AG04449 (cell line): ENCODE data around the gene BRD4.

ENCODE experiments used
- CTCF ChIA-PET: fragments of 350-600 bp; formaldehyde crosslinking; extraction: SDS; loops from one replicate; lab custom pipeline; 2021; ENCODE audit warnings: antibody characterized with exemption; lab: Yijun Ruan, JAX
- POLR2A ChIA-PET: fragments of 400-600, 350-600 bp; formaldehyde crosslinking; extraction: SDS; loops from one replicate; lab custom pipeline; 2020; ENCODE audit warnings: antibody characterized with exemption, inconsistent platforms; lab: Yijun Ruan, JAX
- DNase-seq: peaks from one replicate; pipeline ENCODE4 v3.0.0-alpha.2; 2010; ENCODE audit warnings: low read depth, low spot score
- H3K4me3 ChIP-seq: 2 replicates; pipeline ENCODE4 v1.5.1; 2011; ENCODE audit warnings: low read depth, mild to moderate bottlenecking, control low read depth, low read length
- TF ChIP-seq, protein P1 (sequence below): IDR thresholded peaks from one replicate; pipeline ENCODE4 v1.5.1; 2011; ENCODE audit warnings: mild to moderate bottlenecking, moderate library complexity, low read length, control low read depth, inconsistent platforms; ENCODE audit not compliant: insufficient read depth; ENCODE audit errors: missing control alignments

BRD4 gene

DNA sequence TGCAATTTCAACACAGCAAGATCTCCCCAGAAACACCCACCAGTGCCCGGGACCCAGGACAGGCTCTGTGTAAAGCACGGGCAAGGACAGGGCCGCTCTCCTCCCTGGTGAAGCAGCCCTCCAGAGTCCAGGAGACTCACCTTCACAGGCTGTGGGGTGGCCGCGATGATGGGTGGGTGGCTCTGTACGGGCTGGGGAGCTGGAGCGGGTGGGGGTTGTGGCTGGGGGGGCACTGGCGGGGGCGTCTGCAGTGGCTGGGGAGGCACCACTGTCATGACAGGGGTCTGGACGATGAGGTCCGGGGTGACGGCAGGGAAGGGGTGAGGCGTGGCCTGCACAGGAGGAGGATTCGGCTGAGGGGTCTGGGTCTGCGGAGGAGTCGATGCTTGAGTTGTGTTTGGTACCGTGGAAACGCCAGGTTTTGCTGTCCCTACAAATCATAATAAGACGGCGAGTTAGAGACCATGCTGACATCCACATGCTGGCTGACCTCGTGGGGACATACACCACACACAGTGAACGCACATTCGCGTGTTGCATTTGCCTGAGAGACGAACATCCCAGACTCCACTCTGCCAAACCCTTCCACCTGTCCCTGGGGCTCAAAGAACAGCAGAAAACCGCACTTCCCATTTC is 67.0 kb downstream of the BRD4 start:
- no peak for DNase-seq
- TF ChIP-seq, protein P1, sequence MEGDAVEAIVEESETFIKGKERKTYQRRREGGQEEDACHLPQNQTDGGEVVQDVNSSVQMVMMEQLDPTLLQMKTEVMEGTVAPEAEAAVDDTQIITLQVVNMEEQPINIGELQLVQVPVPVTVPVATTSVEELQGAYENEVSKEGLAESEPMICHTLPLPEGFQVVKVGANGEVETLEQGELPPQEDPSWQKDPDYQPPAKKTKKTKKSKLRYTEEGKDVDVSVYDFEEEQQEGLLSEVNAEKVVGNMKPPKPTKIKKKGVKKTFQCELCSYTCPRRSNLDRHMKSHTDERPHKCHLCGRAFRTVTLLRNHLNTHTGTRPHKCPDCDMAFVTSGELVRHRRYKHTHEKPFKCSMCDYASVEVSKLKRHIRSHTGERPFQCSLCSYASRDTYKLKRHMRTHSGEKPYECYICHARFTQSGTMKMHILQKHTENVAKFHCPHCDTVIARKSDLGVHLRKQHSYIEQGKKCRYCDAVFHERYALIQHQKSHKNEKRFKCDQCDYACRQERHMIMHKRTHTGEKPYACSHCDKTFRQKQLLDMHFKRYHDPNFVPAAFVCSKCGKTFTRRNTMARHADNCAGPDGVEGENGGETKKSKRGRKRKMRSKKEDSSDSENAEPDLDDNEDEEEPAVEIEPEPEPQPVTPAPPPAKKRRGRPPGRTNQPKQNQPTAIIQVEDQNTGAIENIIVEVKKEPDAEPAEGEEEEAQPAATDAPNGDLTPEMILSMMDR, result no peak
- POLR2A ChIA-PET, result no interaction called here
- H3K4me3 ChIP-seq, result no peak overlapping the region
- CTCF ChIA-PET, result interaction anchor here (0.6 to 10.0 kb wide), 2 partner anchors 14 to 88 kb away, joined by 3 to 107 read pairs; no protein-coding TSS in a partner anchor

DNA sequence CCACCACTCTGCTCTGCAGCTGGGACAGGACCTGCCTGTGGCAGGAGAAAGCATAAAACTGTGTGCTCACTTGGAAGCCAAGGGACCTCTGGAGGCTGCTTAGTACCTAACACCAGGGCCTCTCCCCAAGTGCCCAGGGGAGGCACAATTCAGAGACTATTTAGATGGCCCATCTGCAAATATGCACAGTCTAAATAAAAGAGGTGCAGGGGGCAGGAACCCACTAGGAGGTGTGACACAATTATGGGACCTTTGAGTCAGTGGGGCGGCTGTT is 67.5 kb downstream of the BRD4 start:
- ChIA-PET CTCF (interaction anchor here (1.4 to 10.0 kb wide), 3 partner anchors 13 to 60 kb away, joined by 3 to 107 read pairs (median 6); no protein-coding TSS in a partner anchor), POLR2A (no interaction called here)
- H3K4me3 ChIP-seq, result no peak overlapping the region
- TF ChIP-seq, protein P1, result no peak
- no peak for DNase-seq

DNA sequence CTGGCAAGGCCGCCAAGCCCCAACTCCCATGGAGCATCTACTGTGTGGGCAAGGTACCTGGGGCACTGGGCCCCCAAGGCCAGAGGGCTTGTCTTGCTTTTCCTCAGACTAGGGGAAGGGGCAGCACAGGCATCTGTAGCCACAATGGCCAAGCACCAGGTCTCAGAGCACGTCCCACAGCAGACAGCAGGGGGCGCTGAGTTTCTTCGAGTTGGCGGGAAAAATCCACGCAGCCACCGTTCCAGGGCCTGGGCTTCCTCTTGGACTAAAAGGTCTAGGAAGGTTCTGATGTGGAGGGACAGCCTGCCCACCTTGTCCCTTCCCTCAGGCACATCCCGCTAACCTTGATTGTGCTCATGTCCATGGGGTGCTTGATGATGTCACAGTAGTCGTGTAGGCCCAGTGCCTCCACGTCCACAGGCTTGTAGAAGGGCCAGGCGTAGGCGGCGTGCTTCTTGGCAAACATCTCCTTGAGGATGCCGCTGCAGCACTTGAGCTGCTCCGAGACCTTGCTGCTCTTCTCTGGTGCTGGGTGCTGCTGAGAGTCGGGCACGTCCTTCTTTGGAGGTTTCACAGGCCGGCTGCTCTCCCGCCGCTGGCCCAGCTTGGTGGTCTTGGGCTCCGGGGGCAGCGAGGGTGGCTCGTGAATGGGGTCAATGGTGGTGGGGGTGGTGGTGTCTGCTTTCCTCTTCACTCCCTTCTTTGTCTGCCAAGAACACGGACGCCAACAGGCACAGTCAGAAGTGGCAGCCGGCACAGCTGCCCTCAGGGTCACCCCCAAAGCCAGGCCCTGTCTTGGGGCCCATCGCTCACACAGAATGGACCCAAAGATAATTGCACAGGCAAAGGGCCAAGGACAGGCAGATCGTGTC is 68.0 kb downstream of the BRD4 start:
- CTCF ChIA-PET, result interaction anchor here (1.4 to 10.0 kb wide), 4 partner anchors 13 to 73 kb away, joined by 3 to 107 read pairs (median 6); no protein-coding TSS in a partner anchor
- TF ChIP-seq, protein P1, result peak; percentile 81
- no peak overlapping the region for H3K4me3 ChIP-seq
- POLR2A ChIA-PET, result no interaction called here
- no peak for DNase-seq

DNA sequence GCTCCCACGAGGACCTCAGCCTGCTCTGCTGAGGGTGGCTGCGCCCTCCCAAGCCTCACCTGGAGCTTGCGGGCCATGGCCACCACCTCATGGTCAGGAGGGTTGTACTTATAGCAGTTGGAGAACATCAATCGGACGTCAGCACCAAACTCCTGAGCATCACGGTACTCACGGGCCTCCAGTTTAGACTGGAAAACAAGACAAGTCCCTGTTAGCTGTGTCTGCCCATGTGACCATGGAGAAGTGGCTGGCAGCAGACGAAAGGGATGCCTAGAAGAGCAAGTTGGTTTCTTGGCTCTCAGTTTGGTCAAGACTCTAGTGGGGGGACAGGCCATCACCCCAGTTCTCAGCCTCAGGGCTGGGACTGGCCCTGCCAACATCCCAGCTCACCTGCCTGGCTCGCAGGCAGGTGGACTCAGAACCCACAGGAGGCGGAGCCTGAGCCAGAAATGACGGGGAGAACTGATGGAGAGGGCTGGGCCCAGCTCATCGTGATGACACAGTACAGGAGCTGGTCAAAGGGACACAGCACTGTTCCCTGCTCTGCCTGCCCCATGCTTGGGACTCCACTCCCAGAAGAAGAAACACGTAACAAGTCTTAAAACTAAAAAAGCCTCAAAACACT is 68.9 kb downstream of the BRD4 start:
- H3K4me3 ChIP-seq, result no peak overlapping the region
- ChIA-PET POLR2A (no interaction called here), CTCF (interaction anchor here (0.6 to 10.0 kb wide), 13 partner anchors 8 to 293 kb away, joined by 3 to 107 read pairs (median 3); no protein-coding TSS in a partner anchor)
- DNase-seq, result no peak
- TF ChIP-seq, protein P1, result no peak

DNA sequence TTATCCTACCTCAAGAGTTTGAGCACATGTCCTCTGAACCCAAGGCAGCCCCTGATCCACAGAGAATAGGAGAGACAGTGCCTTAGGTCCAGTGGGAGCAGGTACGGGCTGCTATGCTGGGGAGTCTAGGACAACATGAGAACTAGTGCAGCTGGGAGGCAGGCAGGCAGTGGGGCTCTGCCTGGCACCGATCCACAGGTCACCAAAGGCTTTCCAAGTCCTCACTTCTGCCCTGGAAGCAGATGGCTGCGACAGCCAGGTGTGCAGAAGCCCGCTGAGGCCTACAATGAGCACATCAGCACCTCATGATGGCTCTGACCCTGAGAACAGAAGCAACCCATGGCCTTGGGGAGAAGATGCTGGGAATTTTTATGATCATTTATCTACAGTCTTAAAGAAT is 70.3 kb downstream of the BRD4 start:
- ChIA-PET POLR2A (no interaction called here), CTCF (interaction anchor here (1.1 to 10.0 kb wide), 3 partner anchors 10 to 99 kb away, joined by 3 to 107 read pairs (median 3); no protein-coding TSS in a partner anchor)
- no peak overlapping the region for H3K4me3 ChIP-seq
- DNase-seq, result no peak
- TF ChIP-seq, protein P1, result no peak
